ENCODE results near the gene CGRRF1.

CGRRF1 gene

GRCh38 chr14:54537651-54538050 lies 27.9 kb downstream of the CGRRF1 start:
- Histone ChIP-seq H3K79me2 (ENCODE audit: low read length) (no peaks in the 10 kb centered on the region), H3K4me3 (ENCODE audit: low read length) (no peak overlapping the region), H3K4me1 (ENCODE audit: low read length) (0 out of 2 replicates have a peak, but pooled peaks cover 2% of the 10 kb centered on the region), H3K27ac (ENCODE audit: low read length) (no peak overlapping the region), H2AFZ (ENCODE audit: low read depth, low read length) (no peak overlapping the region), H3K9me3 (ENCODE audit: insufficient read depth, low read length) (no peaks in the 10 kb centered on the region), H3K4me2 (ENCODE audit: low read length) (no peak overlapping the region), H3K27me3 (ENCODE audit: low read depth, low read length) (no peaks in the 10 kb centered on the region), H3K9ac (ENCODE audit: low read length) (no peak overlapping the region), H4K20me1 (ENCODE audit: insufficient read depth, low read length) (no peaks in the 10 kb centered on the region), H3K36me3 (replicated peaks; ENCODE audit: low read depth, low read length) (peaks cover 6% of the 10 kb centered on the region)
- TF ChIP-seq CTCF (IDR thresholded peaks at IDR 0.05; ENCODE audit: low read depth, low read length) (no peak), EZH2phosphoT487 (IDR thresholded peaks at IDR 0.05; ENCODE audit: low read depth) (no peak)

GRCh38 chr14:54538055-54538454 lies 28.3 kb downstream of the CGRRF1 start:
- no peaks in the 10 kb centered on the region for H3K79me2 ChIP-seq (ENCODE audit: low read length)
- H2AFZ ChIP-seq (ENCODE audit: low read depth, low read length), result no peak overlapping the region
- H3K4me2 ChIP-seq (ENCODE audit: low read length), result no peak overlapping the region
- no peak overlapping the region for H3K4me3 ChIP-seq (ENCODE audit: low read length)
- no peaks in the 10 kb centered on the region for H3K27me3 ChIP-seq (ENCODE audit: low read depth, low read length)
- H3K27ac ChIP-seq (ENCODE audit: low read length), result no peak overlapping the region
- peaks cover 6% of the 10 kb centered on the region for H3K36me3 ChIP-seq (replicated peaks; ENCODE audit: low read depth, low read length)
- H3K9me3 ChIP-seq (ENCODE audit: insufficient read depth, low read length), result no peaks in the 10 kb centered on the region
- no peak overlapping the region for H3K9ac ChIP-seq (ENCODE audit: low read length)
- TF ChIP-seq CTCF (IDR thresholded peaks at IDR 0.05; ENCODE audit: low read depth, low read length) (no peak), EZH2phosphoT487 (IDR thresholded peaks at IDR 0.05; ENCODE audit: low read depth) (no peak)
- no peaks in the 10 kb centered on the region for H4K20me1 ChIP-seq (ENCODE audit: insufficient read depth, low read length)
- H3K4me1 ChIP-seq (ENCODE audit: low read length), result no peaks in the 10 kb centered on the region

- Histone ChIP-seq H3K4me3 (ENCODE audit: low read length) (no peak overlapping the region), H3K9me3 (ENCODE audit: insufficient read depth, low read length) (no peaks in the 10 kb centered on the region), H3K9ac (ENCODE audit: low read length) (no peak overlapping the region), H3K4me2 (ENCODE audit: low read length) (no peak overlapping the region), H3K4me1 (ENCODE audit: low read length) (no peaks in the 10 kb centered on the region), H3K27me3 (ENCODE audit: low read depth, low read length) (no peaks in the 10 kb centered on the region), H3K36me3 (replicated peaks; ENCODE audit: low read depth, low read length) (no peaks in the 10 kb centered on the region), H4K20me1 (ENCODE audit: insufficient read depth, low read length) (no peaks in the 10 kb centered on the region), H3K79me2 (ENCODE audit: low read length) (no peaks in the 10 kb centered on the region), H3K27ac (ENCODE audit: low read length) (no peak overlapping the region), H2AFZ (ENCODE audit: low read depth, low read length) (no peak overlapping the region)
- TF ChIP-seq CTCF (IDR thresholded peaks at IDR 0.05; ENCODE audit: low read depth, low read length), result no peak
- no peak for TF ChIP-seq EZH2phosphoT487 (IDR thresholded peaks at IDR 0.05; ENCODE audit: low read depth)
Observed at GRCh38 chr14:54547583-54547982, 37.9 kb downstream of the CGRRF1 start.

GRCh38 chr14:54548491-54548890 lies 38.8 kb downstream of the CGRRF1 start:
- H3K9ac ChIP-seq (ENCODE audit: low read length), result no peak overlapping the region
- no peaks in the 10 kb centered on the region for H3K9me3 ChIP-seq (ENCODE audit: insufficient read depth, low read length)
- no peaks in the 10 kb centered on the region for H4K20me1 ChIP-seq (ENCODE audit: insufficient read depth, low read length)
- no peaks in the 10 kb centered on the region for H3K27me3 ChIP-seq (ENCODE audit: low read depth, low read length)
- no peak overlapping the region for H2AFZ ChIP-seq (ENCODE audit: low read depth, low read length)
- TF ChIP-seq CTCF (IDR thresholded peaks at IDR 0.05; ENCODE audit: low read depth, low read length) (no peak), EZH2phosphoT487 (IDR thresholded peaks at IDR 0.05; ENCODE audit: low read depth) (no peak)
- H3K4me3 ChIP-seq (ENCODE audit: low read length), result no peak overlapping the region
- no peaks in the 10 kb centered on the region; the same call in 1 of the 2 replicates for H3K4me1 ChIP-seq (ENCODE audit: low read length)
- H3K4me2 ChIP-seq (ENCODE audit: low read length), result no peak overlapping the region
- no peak overlapping the region for H3K27ac ChIP-seq (ENCODE audit: low read length)
- no peaks in the 10 kb centered on the region for H3K79me2 ChIP-seq (ENCODE audit: low read length)
- no peaks in the 10 kb centered on the region for H3K36me3 ChIP-seq (replicated peaks; ENCODE audit: low read depth, low read length)

Data from OCI-LY3 (cell line).